Activated gamma-delta T cell treated with Interleukin-2 at 50 U/mL for 16 hours (primary cell): ENCODE measurements around the gene GPR151.

Experiments
- DNase-seq: peaks from one replicate; pipeline ENCODE4 v3.0.0-alpha.2; 2020

Gene GPR151

GRCh38 chr5:146519554-146519953 is 3.6 kb upstream of the GPR151 start:
- no peak for DNase-seq

GRCh38 chr5:146515473-146516150 is 378 bp downstream of the GPR151 start:
- no peak for DNase-seq

GRCh38 chr5:146514575-146514974 is 1.4 kb downstream of the GPR151 start:
- no peak for DNase-seq

- DNase-seq, result no peak
These were observed 2.5 kb downstream of the GPR151 start for GRCh38 chr5:146513462-146513861.

GRCh38 chr5:146510559-146511125 is 5.3 kb downstream of the GPR151 start:
- no peak for DNase-seq

- no peak for DNase-seq
These were observed 8.6 kb downstream of the GPR151 start for GRCh38 chr5:146507428-146507827.

GRCh38 chr5:146499680-146500079 is 16.3 kb downstream of the GPR151 start:
- DNase-seq, result no peak

- DNase-seq, result no peak
These were observed 21.3 kb downstream of the GPR151 start for GRCh38 chr5:146494656-146495055.

GRCh38 chr5:146490089-146490843 is 25.7 kb downstream of the GPR151 start:
- DNase-seq, result no peak

- DNase-seq, result no peak
These were observed 31.1 kb downstream of the GPR151 start for GRCh38 chr5:146484714-146485391.

- DNase-seq, result no peak
These were observed 33.2 kb downstream of the GPR151 start for GRCh38 chr5:146482775-146483174.

- DNase-seq, result no peak
These were observed 40.1 kb downstream of the GPR151 start for GRCh38 chr5:146475906-146476305.

GRCh38 chr5:146475190-146475780 is 40.7 kb downstream of the GPR151 start:
- DNase-seq, result no peak

- DNase-seq, result no peak
These were observed 41.9 kb downstream of the GPR151 start for GRCh38 chr5:146474065-146474464.

- DNase-seq, result no peak
These were observed 48.2 kb downstream of the GPR151 start for GRCh38 chr5:146467760-146468159.

GRCh38 chr5:146466521-146467349 is 49.3 kb downstream of the GPR151 start:
- no peak for DNase-seq

GRCh38 chr5:146463446-146463845 is 52.5 kb downstream of the GPR151 start:
- DNase-seq, result no peak
